SU-DHL-6 (cell line): Measurements from ENCODE around the gene SEMG1.

ENCODE experiments used
- H2AFZ ChIP-seq: fragments of 200-600 bp; sonication (generic); 2 replicates; pipeline ENCODE4 v1.6.1; 2014; ENCODE audit warnings: low read depth, mild to moderate bottlenecking, moderate library complexity, mixed read lengths, antibody characterized with exemption, low read length; ENCODE audit not compliant: severe bottlenecking
- H3F3A ChIP-seq: fragments of 200-600 bp; shearing (Covaris generic); 2 replicates; pipeline ENCODE4 v1.6.0; 2016; ENCODE audit warnings: antibody characterized with exemption, mild to moderate bottlenecking; ENCODE audit not compliant: insufficient read depth
- H3K27ac ChIP-seq: fragments of 200-600 bp; sonication (generic); 2 replicates; pipeline ENCODE4 v1.5.1; 2016; ENCODE audit warnings: low read depth, mild to moderate bottlenecking, low read length, moderate library complexity, mixed read lengths
- H3K27me3 ChIP-seq: fragments of 200-600 bp; sonication (generic), shearing (Covaris generic); 2 replicates; pipeline ENCODE4 v1.6.0; 2014; ENCODE audit warnings: mild to moderate bottlenecking, low read length
- H3K36me3 ChIP-seq: fragments of 200-600 bp; sonication (generic); 2 replicates; pipeline ENCODE4 v1.6.1; 2014; ENCODE audit warnings: mild to moderate bottlenecking, low read length, mixed read lengths
- H3K4me2 ChIP-seq: fragments of 300-600, 200-600 bp; shearing (Covaris generic), sonication (generic); 2 replicates; pipeline ENCODE4 v1.6.0; 2014; ENCODE audit warnings: low read length, low read depth, mild to moderate bottlenecking; ENCODE audit not compliant: poor library complexity, severe bottlenecking
- H3K4me3 ChIP-seq: fragments of 200-600 bp; sonication (generic); 2 replicates; pipeline ENCODE4 v1.5.1; 2014; ENCODE audit warnings: antibody characterized with exemption, low read length, mild to moderate bottlenecking, mixed read lengths; ENCODE audit not compliant: insufficient read depth, poor library complexity, severe bottlenecking
- H3K79me2 ChIP-seq: fragments of 200-600 bp; sonication (generic); 2 replicates; pipeline ENCODE4 v1.6.1; 2014; ENCODE audit warnings: mild to moderate bottlenecking, low read length, moderate library complexity; ENCODE audit not compliant: insufficient read depth
- H3K9ac ChIP-seq: fragments of 200-600 bp; sonication (generic); 2 replicates; pipeline ENCODE4 v1.7.0; 2014; ENCODE audit warnings: mild to moderate bottlenecking, low read length
- H3K9me2 ChIP-seq: fragments of 200-600 bp; sonication (generic); replicated peaks from 2 replicates; pipeline ENCODE4 v1.6.1; 2014; ENCODE audit warnings: low read length; ENCODE audit not compliant: insufficient read depth
- H3K9me3 ChIP-seq: fragments of 200-600 bp; sonication (generic); 2 replicates; pipeline ENCODE4 v1.6.1; 2014; ENCODE audit warnings: low read length, mixed read lengths; ENCODE audit not compliant: insufficient read depth
- H4K20me1 ChIP-seq: fragments of 200-600 bp; sonication (generic); 2 replicates; pipeline ENCODE4 v1.6.1; 2014; ENCODE audit warnings: low read depth, mild to moderate bottlenecking, antibody characterized with exemption, low read length, moderate library complexity, mixed read lengths
- CTCF ChIP-seq: fragments of 200-600 bp; sonication (generic); IDR thresholded peaks from one replicate; pipeline ENCODE4 v1.5.1; 2017; ENCODE audit warnings: antibody characterized with exemption, mild to moderate bottlenecking, low read length, moderate library complexity; ENCODE audit not compliant: insufficient read depth, poor library complexity, severe bottlenecking
- EZH2phosphoT487 ChIP-seq: fragments of 200-600 bp; sonication (generic), shearing (Covaris generic); conservative IDR thresholded peaks from 2 replicates; pipeline ENCODE4 v1.6.1; 2018; ENCODE audit warnings: mild to moderate bottlenecking, antibody characterized with exemption, low read length, moderate library complexity, mixed read lengths

Gene SEMG1

GRCh38 chr20:45226287-45226686, 19.5 kb downstream of the SEMG1 start:
- no peak overlapping the region for H3K4me2 ChIP-seq
- H3K79me2 ChIP-seq = no peaks in the 10 kb centered on the region
- no peaks in the 10 kb centered on the region for H4K20me1 ChIP-seq
- H3F3A ChIP-seq = no peaks in the 10 kb centered on the region
- H3K4me3 ChIP-seq = no peak overlapping the region
- no peak overlapping the region for H2AFZ ChIP-seq
- no peaks in the 10 kb centered on the region for H3K9me2 ChIP-seq
- no peaks in the 10 kb centered on the region for H3K27me3 ChIP-seq
- no peaks in the 10 kb centered on the region for H3K9me3 ChIP-seq
- no peak overlapping the region for H3K9ac ChIP-seq
- H3K27ac ChIP-seq = no peak overlapping the region
- TF ChIP-seq CTCF (no peak), EZH2phosphoT487 (no peak)
- H3K36me3 ChIP-seq = no peaks in the 10 kb centered on the region

GRCh38 chr20:45229264-45230056, 22.6 kb downstream of the SEMG1 start:
- Histone ChIP-seq H3K27me3 (no peaks in the 10 kb centered on the region), H3K79me2 (no peaks in the 10 kb centered on the region), H3K27ac (no peak overlapping the region), H3K9ac (no peak overlapping the region), H3K36me3 (no peaks in the 10 kb centered on the region), H3K4me2 (peak overlapping the region; percentile 16), H3K9me2 (no peaks in the 10 kb centered on the region), H4K20me1 (no peaks in the 10 kb centered on the region), H3K9me3 (no peaks in the 10 kb centered on the region), H3F3A (no peaks in the 10 kb centered on the region), H3K4me3 (no peak overlapping the region), H2AFZ (peak overlapping the region; percentile 85)
- TF ChIP-seq CTCF (peak; percentile 55), EZH2phosphoT487 (no peak)

- no peaks in the 10 kb centered on the region for H3F3A ChIP-seq
- no peak overlapping the region for H3K27ac ChIP-seq
- TF ChIP-seq EZH2phosphoT487 (no peak), CTCF (no peak)
Observed at GRCh38 chr20:45230631-45231030, 23.8 kb downstream of the SEMG1 start.

More at GRCh38 chr20:45230631-45231030, 23.8 kb downstream of the SEMG1 start:
- no peak overlapping the region for H2AFZ ChIP-seq
- H3K9me2 ChIP-seq = no peaks in the 10 kb centered on the region
- H3K36me3 ChIP-seq = no peaks in the 10 kb centered on the region
- no peaks in the 10 kb centered on the region for H3K9me3 ChIP-seq
- no peaks in the 10 kb centered on the region for H3K79me2 ChIP-seq
- H3K27me3 ChIP-seq = no peaks in the 10 kb centered on the region
- no peak overlapping the region for H3K4me3 ChIP-seq
- no peaks in the 10 kb centered on the region for H4K20me1 ChIP-seq
- no peak overlapping the region for H3K4me2 ChIP-seq
- H3K9ac ChIP-seq = no peak overlapping the region
